Mammary epithelial cell (primary cell): ENCODE measurements around the gene FGF1.

Experiments used
- EZH2 ChIP-seq: IDR thresholded peaks from 2 replicates; pipeline ENCODE4 v1.6.1; 2012; ENCODE audit warnings: low read length, inconsistent platforms, borderline replicate concordance
- TF ChIP-seq, protein P1 (sequence below), 2 donors: IDR thresholded peaks in 1 of 2; conservative IDR thresholded peaks in 1 of 2; 2 replicates each; pipeline ENCODE4 v1.5.1; 2011 to 2012; ENCODE audit warnings: inconsistent platforms in 2 of 2, low read length in 2 of 2, mild to moderate bottlenecking in 2 of 2, control low read depth in 1 of 2, low read depth in 1 of 2; ENCODE audit not compliant: insufficient read depth in 1 of 2; ENCODE audit errors: extremely low read depth in 1 of 2

DNA sequence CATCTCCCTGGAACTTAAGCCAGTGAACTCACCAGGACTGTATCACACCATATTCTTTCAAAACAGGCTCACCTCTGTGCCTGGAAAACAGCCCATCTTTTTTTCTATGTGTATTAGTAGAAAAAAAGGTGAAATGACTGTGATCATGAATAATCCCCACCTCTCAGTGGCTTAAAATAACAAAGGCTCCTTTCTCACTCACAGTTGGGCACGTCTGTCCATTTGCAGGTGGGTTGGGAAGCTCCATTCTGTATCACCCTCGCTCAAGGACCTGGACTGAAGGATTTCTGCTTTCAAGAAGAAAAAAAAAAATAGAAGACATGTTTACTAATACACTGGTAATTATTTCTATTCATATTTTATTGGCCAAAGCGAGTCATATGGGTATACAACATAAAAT is 17.3 kb upstream of the FGF1 start:
- TF ChIP-seq, protein P1, sequence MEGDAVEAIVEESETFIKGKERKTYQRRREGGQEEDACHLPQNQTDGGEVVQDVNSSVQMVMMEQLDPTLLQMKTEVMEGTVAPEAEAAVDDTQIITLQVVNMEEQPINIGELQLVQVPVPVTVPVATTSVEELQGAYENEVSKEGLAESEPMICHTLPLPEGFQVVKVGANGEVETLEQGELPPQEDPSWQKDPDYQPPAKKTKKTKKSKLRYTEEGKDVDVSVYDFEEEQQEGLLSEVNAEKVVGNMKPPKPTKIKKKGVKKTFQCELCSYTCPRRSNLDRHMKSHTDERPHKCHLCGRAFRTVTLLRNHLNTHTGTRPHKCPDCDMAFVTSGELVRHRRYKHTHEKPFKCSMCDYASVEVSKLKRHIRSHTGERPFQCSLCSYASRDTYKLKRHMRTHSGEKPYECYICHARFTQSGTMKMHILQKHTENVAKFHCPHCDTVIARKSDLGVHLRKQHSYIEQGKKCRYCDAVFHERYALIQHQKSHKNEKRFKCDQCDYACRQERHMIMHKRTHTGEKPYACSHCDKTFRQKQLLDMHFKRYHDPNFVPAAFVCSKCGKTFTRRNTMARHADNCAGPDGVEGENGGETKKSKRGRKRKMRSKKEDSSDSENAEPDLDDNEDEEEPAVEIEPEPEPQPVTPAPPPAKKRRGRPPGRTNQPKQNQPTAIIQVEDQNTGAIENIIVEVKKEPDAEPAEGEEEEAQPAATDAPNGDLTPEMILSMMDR (conservative IDR thresholded peaks at IDR 0.05 in 1 of 2, IDR thresholded peaks at IDR 0.05 in 1 of 2; ENCODE audit: extremely low read depth in 1 of 2, insufficient read depth in 1 of 2, low read depth in 1 of 2, low read length in 2 of 2): no peak
- no peak for TF ChIP-seq EZH2
